Activated CD8-positive, alpha-beta memory T cell treated with anti-CD3 and anti-CD28 coated beads, Interleukin-2, amount 10 ng/mL, durations not matched to agents 7 days and 5 days (primary cell): Measurements from ENCODE around the gene KLHL6. TPM values are rescaled to one million over a fixed set of nuclear protein-coding genes. Genes with fewer than 3 reads are reported as not detected.

Experiments
- ATAC-seq: fragments of 150-1000 bp; cut with Tn5 transposase; one replicate; pipeline ENCODE4 v1.10.0; 2021; ENCODE audit warnings: moderate library complexity
- CTCF ChIA-PET: fragments of 350-600 bp; sonication (Branson Sonifier 250); formaldehyde crosslinking; loops from one replicate; lab custom pipeline; 2021; ENCODE audit warnings: antibody characterized with exemption; lab: Charles Lee
- DNase-seq: peaks from one replicate; pipeline ENCODE4 v3.0.0-alpha.2; 2020
- H3K27ac Mint-ChIP-seq: one replicate; pipeline ENCODE4 v1.8.0; 2021; ENCODE audit warnings: mild to moderate bottlenecking, mixed read lengths
- H3K27me3 Mint-ChIP-seq: one replicate; pipeline ENCODE4 v1.8.0; 2021; ENCODE audit warnings: mixed read lengths
- H3K36me3 Mint-ChIP-seq: one replicate; pipeline ENCODE4 v1.8.0; 2021; ENCODE audit warnings: mild to moderate bottlenecking, mixed read lengths
- H3K4me1 Mint-ChIP-seq: one replicate; pipeline ENCODE4 v1.8.0; 2021; ENCODE audit warnings: mixed read lengths
- H3K4me3 Mint-ChIP-seq: one replicate; pipeline ENCODE4 v1.8.0; 2021; ENCODE audit warnings: mild to moderate bottlenecking, moderate library complexity, mixed read lengths
- H3K9me3 Mint-ChIP-seq: one replicate; pipeline ENCODE4 v1.8.0; 2022; ENCODE audit warnings: low read depth, mixed read lengths
- total RNA-seq, 2 experiments: library from RNA; stranded (reverse); gene quantifications; one replicate each; pipeline ENCODE4 v1.2.3, GENCODE V29; 2021

KLHL6 gene
- 10 to 100 TPM; 30.9 to 31.5 TPM for total RNA-seq

DNA sequence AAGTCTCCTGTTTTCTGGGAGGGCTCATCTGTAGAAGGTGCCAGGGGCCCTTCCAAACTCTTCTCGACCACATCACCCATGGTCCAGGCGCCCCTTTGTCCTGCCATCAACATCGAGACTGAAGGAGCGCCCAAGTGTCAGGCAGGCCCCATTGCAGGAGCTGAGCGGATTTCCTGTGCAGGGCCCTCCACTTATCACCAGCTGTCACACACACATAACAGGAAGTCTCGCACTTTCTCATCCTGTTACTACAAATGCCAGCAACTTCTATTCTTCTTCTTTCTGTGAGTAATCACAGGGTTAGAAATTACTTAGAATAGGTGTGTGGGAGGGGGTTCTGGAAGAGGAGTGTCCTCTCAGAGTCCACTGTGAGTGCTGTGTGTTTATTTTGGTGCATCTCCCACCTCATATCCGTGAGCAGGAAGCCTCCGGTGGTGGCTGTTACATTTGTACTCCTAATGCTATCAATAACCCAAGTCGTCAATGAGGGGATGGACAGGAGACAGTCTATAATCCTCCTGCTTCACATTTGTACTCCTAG is at the start of gene KLHL6:
KLHL6 (minus strand) TSS at position 166 of the 541 bp plus-strand sequence; CDS start at position 113, 53 bp downstream.
- CTCF ChIA-PET, result interaction anchor here (0.7 to 1.3 kb wide), 3 partner anchors 27 to 86 kb away, joined by 3 to 4 read pairs (median 3); no protein-coding TSS in a partner anchor
- ATAC-seq, result peak; percentile 89
- Mint-ChIP-seq H3K27me3 (no peaks in the 10 kb centered on the region), H3K4me3 (peak within 1 kb of the TSS; percentile 90), H3K4me1 (peaks cover 57% of the 10 kb centered on the region), H3K9me3 (no peaks in the 10 kb centered on the region), H3K27ac (peak within 1 kb of the TSS; percentile 98), H3K36me3 (peaks cover 14% of the 10 kb centered on the region)
- DNase-seq, result peak; percentile 88

DNA sequence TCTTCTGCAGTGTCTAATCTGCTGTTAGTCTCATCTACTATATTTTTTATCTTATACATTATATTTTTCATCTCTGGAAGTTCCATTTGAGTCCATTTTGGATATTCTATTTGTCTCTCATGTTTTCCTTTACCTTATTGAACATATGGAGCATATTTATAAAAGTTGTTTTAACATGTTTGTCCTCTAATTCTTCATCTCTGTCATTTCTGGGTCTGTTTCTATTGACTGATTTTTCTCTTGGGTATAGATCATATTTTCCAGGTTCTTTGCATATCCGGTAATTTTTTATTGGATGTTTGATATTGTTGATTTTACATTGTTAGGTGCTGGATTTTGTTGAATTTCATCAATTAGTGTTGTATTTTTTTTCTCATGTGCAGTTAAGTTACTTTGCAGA is 42.5 kb upstream of the KLHL6 start:
- CTCF ChIA-PET, result no interaction called here
- no peaks in the 10 kb centered on the region for H3K4me1 Mint-ChIP-seq
- H3K4me3 Mint-ChIP-seq, result no peak overlapping the region
- H3K27ac Mint-ChIP-seq, result no peak overlapping the region
- H3K36me3 Mint-ChIP-seq, result peaks cover 8% of the 10 kb centered on the region
- H3K27me3 Mint-ChIP-seq, result peaks cover 3% of the 10 kb centered on the region
- peaks cover 10% of the 10 kb centered on the region for H3K9me3 Mint-ChIP-seq
- no peak for ATAC-seq
- DNase-seq, result no peak

DNA sequence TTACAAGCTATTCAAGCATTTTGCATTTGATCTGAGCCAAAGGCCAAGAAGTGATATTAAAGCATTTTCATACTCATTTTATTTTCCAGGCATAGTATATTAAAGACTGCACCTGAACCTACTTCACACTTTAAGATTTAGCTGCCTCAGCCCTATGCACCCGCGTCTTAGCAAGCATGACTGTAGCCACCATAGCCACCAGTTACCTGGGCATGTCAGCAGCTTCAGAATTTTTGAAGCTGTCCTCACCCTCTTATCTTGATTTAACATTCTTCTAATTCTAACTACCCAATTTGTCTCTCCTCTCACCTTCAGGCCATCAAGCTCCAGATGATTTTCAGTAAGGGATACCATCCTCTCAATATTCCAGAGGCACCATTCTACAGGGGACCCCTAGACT is 39.1 kb upstream of the KLHL6 start:
- peaks cover 11% of the 10 kb centered on the region for H3K4me1 Mint-ChIP-seq
- H3K36me3 Mint-ChIP-seq, result peaks cover 10% of the 10 kb centered on the region
- H3K27ac Mint-ChIP-seq, result no peak overlapping the region
- no peak for ATAC-seq
- CTCF ChIA-PET, result interaction anchor here (0.6 to 1.5 kb wide), 3 partner anchors 33 to 172 kb away, joined by 3 to 4 read pairs (median 3); partner anchors contain the start of gene KLHL24
- peaks cover 10% of the 10 kb centered on the region for H3K9me3 Mint-ChIP-seq
- no peak for DNase-seq
- peaks cover 3% of the 10 kb centered on the region for H3K27me3 Mint-ChIP-seq
- no peak overlapping the region for H3K4me3 Mint-ChIP-seq

DNA sequence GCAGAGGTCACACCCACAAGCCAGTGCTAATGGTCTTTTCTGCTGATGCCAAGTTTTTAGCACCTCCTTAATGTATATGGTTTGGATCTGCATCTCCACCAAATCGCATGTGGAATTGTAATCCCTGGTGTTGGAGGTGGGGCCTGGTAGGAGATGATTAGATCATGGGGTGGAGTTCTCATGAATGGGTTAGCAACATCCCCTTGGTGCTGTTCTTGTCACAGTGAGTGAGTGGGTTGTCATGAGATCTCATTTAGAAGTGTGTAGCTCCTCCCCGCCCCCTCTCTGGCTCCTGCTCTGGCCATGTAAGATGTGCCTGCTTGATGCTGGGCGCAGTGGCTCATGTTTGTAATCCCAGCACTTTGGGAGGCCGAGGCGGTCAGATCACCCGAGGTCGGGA is 37.3 kb upstream of the KLHL6 start:
- no peak for ATAC-seq
- Mint-ChIP-seq H3K4me3 (no peak overlapping the region), H3K27ac (no peak overlapping the region), H3K27me3 (no peaks in the 10 kb centered on the region), H3K9me3 (no peaks in the 10 kb centered on the region), H3K36me3 (peaks cover 3% of the 10 kb centered on the region), H3K4me1 (peaks cover 13% of the 10 kb centered on the region)
- CTCF ChIA-PET, result interaction anchor here (0.9 to 2.1 kb wide), 3 partner anchors 15 to 124 kb away, joined by 3 to 5 read pairs (median 4); no protein-coding TSS in a partner anchor
- DNase-seq, result no peak

- no peak for DNase-seq
- peak overlapping the region; percentile 22 for H3K4me3 Mint-ChIP-seq
- peak; percentile 23 for ATAC-seq
These were observed 36.5 kb upstream of the KLHL6 start for GRCh38 chr3:183591881-183592521.

GRCh38 chr3:183590442-183590841 is 34.9 kb upstream of the KLHL6 start:
- H3K9me3 Mint-ChIP-seq, result no peaks in the 10 kb centered on the region
- no peak overlapping the region for H3K27ac Mint-ChIP-seq
- no peak overlapping the region for H3K4me3 Mint-ChIP-seq
- H3K4me1 Mint-ChIP-seq, result peaks cover 29% of the 10 kb centered on the region
- CTCF ChIA-PET, result interaction anchor here (2.2 to 2.4 kb wide), 2 partner anchors 10 to 294 kb away, joined by 5 to 6 read pairs; partner anchors contain the start of gene PARL
- ATAC-seq (no peak), DNase-seq (no peak)
- no peaks in the 10 kb centered on the region for H3K27me3 Mint-ChIP-seq
- H3K36me3 Mint-ChIP-seq, result peaks cover 1% of the 10 kb centered on the region

More at GRCh38 chr3:183591881-183592521, 36.5 kb upstream of the KLHL6 start:
- Mint-ChIP-seq H3K9me3 (no peaks in the 10 kb centered on the region), H3K4me1 (peaks cover 20% of the 10 kb centered on the region), H3K36me3 (peaks cover 3% of the 10 kb centered on the region), H3K27me3 (no peaks in the 10 kb centered on the region), H3K27ac (peak overlapping the region; percentile 83)
- CTCF ChIA-PET, result interaction anchor here (0.9 to 2.4 kb wide), 7 partner anchors 9 to 293 kb away, joined by 3 to 6 read pairs (median 4); partner anchors contain the start of gene PARL

- H3K4me1 Mint-ChIP-seq, result peaks cover 27% of the 10 kb centered on the region
These were observed 31.8 kb upstream of the KLHL6 start for GRCh38 chr3:183587336-183587735.

DNA sequence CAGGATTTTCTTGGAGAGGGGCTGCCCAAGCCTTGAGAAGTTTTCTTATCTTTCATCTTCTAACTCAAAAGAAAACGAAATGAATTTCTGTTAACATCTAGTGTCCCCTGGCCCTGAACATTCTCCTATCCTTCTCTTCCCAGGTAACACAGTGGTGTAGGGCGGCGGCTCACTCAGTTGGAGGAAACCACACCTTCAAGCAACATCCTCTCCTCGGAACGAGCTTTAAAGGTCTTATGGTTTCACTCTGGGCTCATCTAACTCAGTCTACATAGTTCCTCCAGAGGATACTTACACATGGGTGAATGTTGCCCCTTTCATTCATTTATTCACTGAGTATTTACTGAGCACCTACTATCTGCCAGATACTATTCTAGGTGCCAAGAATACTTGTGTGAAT is 31.0 kb upstream of the KLHL6 start:
- CTCF ChIA-PET, result interaction anchor here (1.3 kb wide), 1 partner anchor 298 kb away, joined by 4 read pairs; the partner anchor contains the start of gene PARL
- H3K36me3 Mint-ChIP-seq, result no peaks in the 10 kb centered on the region
- no peaks in the 10 kb centered on the region for H3K9me3 Mint-ChIP-seq
- H3K27ac Mint-ChIP-seq, result peak overlapping the region; percentile 18
- no peak overlapping the region for H3K4me3 Mint-ChIP-seq
- peak; percentile 84 for ATAC-seq
- H3K4me1 Mint-ChIP-seq, result peaks cover 20% of the 10 kb centered on the region
- no peaks in the 10 kb centered on the region for H3K27me3 Mint-ChIP-seq
- peak; percentile 49 for DNase-seq

More at GRCh38 chr3:183587336-183587735, 31.8 kb upstream of the KLHL6 start:
- no peak overlapping the region for H3K4me3 Mint-ChIP-seq
- ATAC-seq, result no peak
- DNase-seq, result no peak
- H3K27ac Mint-ChIP-seq, result peak overlapping the region; percentile 70
- no peaks in the 10 kb centered on the region for H3K9me3 Mint-ChIP-seq
- CTCF ChIA-PET, result interaction anchor here (1.0 to 1.3 kb wide), 2 partner anchors 180 to 297 kb away, joined by 3 to 4 read pairs; partner anchors contain the start of gene PARL
- H3K27me3 Mint-ChIP-seq, result no peaks in the 10 kb centered on the region
- peaks cover under 1% of the 10 kb centered on the region for H3K36me3 Mint-ChIP-seq

- DNase-seq (no peak), ATAC-seq (no peak)
- H3K27me3 Mint-ChIP-seq, result peaks cover 4% of the 10 kb centered on the region
- no peaks in the 10 kb centered on the region for H3K36me3 Mint-ChIP-seq
- CTCF ChIA-PET, result interaction anchor here (0.8 to 1.8 kb wide), 3 partner anchors 9 to 44 kb away, joined by 3 to 6 read pairs (median 4); no protein-coding TSS in a partner anchor
- H3K4me1 Mint-ChIP-seq, result peaks cover 18% of the 10 kb centered on the region
- H3K4me3 Mint-ChIP-seq, result no peak overlapping the region
- H3K9me3 Mint-ChIP-seq, result no peaks in the 10 kb centered on the region
- H3K27ac Mint-ChIP-seq, result no peak overlapping the region
These were observed 29.4 kb upstream of the KLHL6 start for GRCh38 chr3:183584914-183585280.

GRCh38 chr3:183584246-183584913 is 28.9 kb upstream of the KLHL6 start:
- CTCF ChIA-PET, result interaction anchor here (0.8 to 1.8 kb wide), 3 partner anchors 8 to 43 kb away, joined by 3 to 6 read pairs (median 4); no protein-coding TSS in a partner anchor

DNA sequence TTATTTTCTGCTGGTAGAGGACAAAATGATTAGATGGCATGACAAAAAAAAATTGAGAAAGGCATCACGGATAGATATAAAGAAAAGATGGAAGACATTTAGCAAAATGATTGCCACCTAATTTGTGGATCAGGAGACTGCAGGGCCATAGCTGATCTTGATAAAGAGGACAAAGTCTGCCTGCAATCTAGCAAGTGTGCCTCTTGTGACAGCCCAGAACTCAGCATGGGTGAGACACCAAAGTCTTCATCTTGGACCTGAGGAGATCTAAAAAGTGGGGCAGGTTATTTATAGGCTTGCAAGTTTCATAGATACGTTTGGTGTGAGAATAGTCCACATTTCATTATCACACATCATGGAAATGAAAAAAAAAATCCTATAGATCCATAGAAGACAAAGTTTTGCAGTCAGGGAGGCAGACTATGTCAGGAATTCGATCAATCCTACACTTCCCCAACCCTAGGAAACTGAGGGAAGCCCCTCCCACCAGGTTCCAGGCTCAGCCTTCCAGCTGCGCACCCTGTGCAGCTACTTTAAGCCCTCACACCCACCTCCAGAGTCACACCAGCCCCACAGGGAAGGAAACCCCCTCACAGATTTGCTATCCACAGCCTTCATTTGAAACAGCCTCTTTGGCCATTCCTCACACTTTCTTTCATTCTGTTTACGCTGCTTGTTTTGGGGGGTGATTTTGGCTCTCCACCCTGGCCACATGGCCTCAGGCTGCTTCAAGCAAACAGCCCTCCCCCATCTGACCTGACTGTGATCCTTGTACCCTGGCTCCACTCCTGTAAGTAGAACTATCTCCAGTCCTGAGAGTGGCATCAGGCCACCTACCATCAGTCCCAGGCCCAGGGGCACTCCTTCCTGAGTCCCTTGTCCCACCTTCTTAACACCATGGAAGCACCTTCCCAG is 28.1 kb upstream of the KLHL6 start:
- H3K9me3 Mint-ChIP-seq, result no peaks in the 10 kb centered on the region
- CTCF ChIA-PET, result interaction anchor here (0.8 to 1.8 kb wide), 2 partner anchors 8 to 9 kb away, joined by 3 to 6 read pairs; no protein-coding TSS in a partner anchor

More at GRCh38 chr3:183584246-183584913, 28.9 kb upstream of the KLHL6 start:
- Mint-ChIP-seq H3K9me3 (no peaks in the 10 kb centered on the region), H3K27ac (no peak overlapping the region), H3K36me3 (no peaks in the 10 kb centered on the region), H3K4me1 (peaks cover 18% of the 10 kb centered on the region), H3K27me3 (peaks cover 4% of the 10 kb centered on the region), H3K4me3 (no peak overlapping the region)
- ATAC-seq (no peak), DNase-seq (no peak)

DNA sequence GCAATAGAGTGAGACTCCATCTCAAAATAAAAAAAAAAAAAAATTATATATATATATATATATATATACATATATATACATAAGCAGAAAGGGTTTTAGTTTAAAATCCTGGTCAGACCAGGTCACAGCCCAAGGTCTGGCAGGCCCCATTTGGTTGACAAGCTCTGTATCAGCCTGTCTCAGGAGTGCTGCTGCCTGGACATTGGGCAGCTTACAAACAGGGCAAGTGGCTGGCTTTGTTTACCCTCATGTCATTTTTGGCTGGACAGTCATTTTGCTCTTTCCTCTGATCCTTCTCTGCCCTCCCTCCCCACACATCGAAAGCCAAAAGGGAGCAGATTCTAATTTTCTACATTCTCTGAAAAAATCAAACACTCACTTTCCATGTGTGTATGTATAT is 26.7 kb upstream of the KLHL6 start:
- no peak for ATAC-seq
- no peak overlapping the region for H3K27ac Mint-ChIP-seq

More for the DNA sequence above, 28.1 kb upstream of the KLHL6 start:
- no peak for ATAC-seq
- no peak for DNase-seq
- H3K4me3 Mint-ChIP-seq, result no peak overlapping the region
- no peak overlapping the region for H3K27ac Mint-ChIP-seq
- peaks cover 7% of the 10 kb centered on the region for H3K27me3 Mint-ChIP-seq
- peaks cover 23% of the 10 kb centered on the region for H3K4me1 Mint-ChIP-seq
- H3K36me3 Mint-ChIP-seq, result no peaks in the 10 kb centered on the region

More for the DNA sequence above, 26.7 kb upstream of the KLHL6 start:
- Mint-ChIP-seq H3K36me3 (no peaks in the 10 kb centered on the region), H3K27me3 (peaks cover 21% of the 10 kb centered on the region), H3K9me3 (no peaks in the 10 kb centered on the region), H3K4me3 (no peak overlapping the region), H3K4me1 (peaks cover 20% of the 10 kb centered on the region)
- CTCF ChIA-PET, result no interaction called here
- DNase-seq, result no peak
